ENCODE data around the gene MEIS1.

Gene MEIS1

GRCh38 chr2:66570471-66570870 is 135.5 kb downstream of the MEIS1 start:
- no peak for DNase-seq

GRCh38 chr2:66571918-66572317 is 137.0 kb downstream of the MEIS1 start:
- no peak for DNase-seq

GRCh38 chr2:66572391-66572790 is 137.5 kb downstream of the MEIS1 start:
- no peak for DNase-seq

GRCh38 chr2:66573416-66573815 is 138.5 kb downstream of the MEIS1 start:
- DNase-seq, result no peak

GRCh38 chr2:66573821-66574233 is 138.9 kb downstream of the MEIS1 start:
- DNase-seq, result no peak

- peak; percentile 22 for DNase-seq
Measured at GRCh38 chr2:66574701-66575624, 140.0 kb downstream of the MEIS1 start.

GRCh38 chr2:66575625-66576310 is 140.8 kb downstream of the MEIS1 start:
- no peak for DNase-seq

GRCh38 chr2:66576311-66576560 is 141.3 kb downstream of the MEIS1 start:
- no peak for DNase-seq

- DNase-seq, result no peak
Measured at GRCh38 chr2:66576561-66577320, 141.8 kb downstream of the MEIS1 start.

GRCh38 chr2:66577321-66578053 is 142.6 kb downstream of the MEIS1 start:
- DNase-seq, result no peak

- no peak for DNase-seq
Measured at GRCh38 chr2:66578054-66578686, 143.2 kb downstream of the MEIS1 start.

- no peak for DNase-seq
Measured at GRCh38 chr2:66578687-66579106, 143.8 kb downstream of the MEIS1 start.

- no peak for DNase-seq
Measured at GRCh38 chr2:66579186-66580126, 144.5 kb downstream of the MEIS1 start.

GRCh38 chr2:66580166-66581049 is 145.5 kb downstream of the MEIS1 start:
- no peak for DNase-seq

GRCh38 chr2:66581339-66582103 is 146.6 kb downstream of the MEIS1 start:
- no peak for DNase-seq

- DNase-seq, result no peak
Measured at GRCh38 chr2:66582104-66582986, 147.4 kb downstream of the MEIS1 start.

- no peak for DNase-seq
Measured at GRCh38 chr2:66582987-66583880, 148.3 kb downstream of the MEIS1 start.
